Ishikawa (cell line): ENCODE data around the gene ZNF609.

Experiments
- CEBPB ChIP-seq: IDR thresholded peaks from 2 replicates; pipeline ENCODE4 v1.6.1; 2012
- CREB1 ChIP-seq: IDR thresholded peaks from 2 replicates; pipeline ENCODE4 v1.6.1; 2012; ENCODE audit warnings: low read depth
- EGR1 ChIP-seq: IDR thresholded peaks from 2 replicates; pipeline ENCODE4 v1.6.1; 2012
- EP300 ChIP-seq: IDR thresholded peaks from 2 replicates; pipeline ENCODE4 v1.6.1; 2012; ENCODE audit warnings: borderline replicate concordance
- FOXM1 ChIP-seq: IDR thresholded peaks from 2 replicates; pipeline ENCODE4 v1.6.1; 2012; ENCODE audit warnings: low read depth, borderline replicate concordance
- NFIC ChIP-seq: IDR thresholded peaks from 2 replicates; pipeline ENCODE4 v1.6.1; 2012
- RAD21 ChIP-seq: IDR thresholded peaks from 2 replicates; pipeline ENCODE4 v1.6.1; 2012; ENCODE audit warnings: low read depth
- TAF1 ChIP-seq: IDR thresholded peaks from 2 replicates; pipeline ENCODE4 v1.6.1; 2012; ENCODE audit warnings: low read depth, mild to moderate bottlenecking
- TCF12 ChIP-seq: IDR thresholded peaks from 2 replicates; pipeline ENCODE4 v1.6.1; 2012; ENCODE audit warnings: low read depth
- TEAD4 ChIP-seq: IDR thresholded peaks from 2 replicates; pipeline ENCODE4 v1.6.1; 2012
- YY1 ChIP-seq: IDR thresholded peaks from 2 replicates; pipeline ENCODE4 v1.6.1; 2012; ENCODE audit warnings: low read depth
- ZBTB7A ChIP-seq: IDR thresholded peaks from 2 replicates; pipeline ENCODE4 v1.6.1; 2012; ENCODE audit warnings: low read depth
- TF ChIP-seq, protein P1 (sequence below): IDR thresholded peaks from 2 replicates; pipeline ENCODE4 v1.6.1; 2012
- TF ChIP-seq, protein P2 (sequence below): IDR thresholded peaks from 2 replicates; pipeline ENCODE4 v1.6.1; 2012; ENCODE audit warnings: low read depth, mild to moderate bottlenecking
- TF ChIP-seq, protein P3 (sequence below): IDR thresholded peaks from 2 replicates; pipeline ENCODE4 v1.6.1; 2012

The ZNF609 gene

DNA sequence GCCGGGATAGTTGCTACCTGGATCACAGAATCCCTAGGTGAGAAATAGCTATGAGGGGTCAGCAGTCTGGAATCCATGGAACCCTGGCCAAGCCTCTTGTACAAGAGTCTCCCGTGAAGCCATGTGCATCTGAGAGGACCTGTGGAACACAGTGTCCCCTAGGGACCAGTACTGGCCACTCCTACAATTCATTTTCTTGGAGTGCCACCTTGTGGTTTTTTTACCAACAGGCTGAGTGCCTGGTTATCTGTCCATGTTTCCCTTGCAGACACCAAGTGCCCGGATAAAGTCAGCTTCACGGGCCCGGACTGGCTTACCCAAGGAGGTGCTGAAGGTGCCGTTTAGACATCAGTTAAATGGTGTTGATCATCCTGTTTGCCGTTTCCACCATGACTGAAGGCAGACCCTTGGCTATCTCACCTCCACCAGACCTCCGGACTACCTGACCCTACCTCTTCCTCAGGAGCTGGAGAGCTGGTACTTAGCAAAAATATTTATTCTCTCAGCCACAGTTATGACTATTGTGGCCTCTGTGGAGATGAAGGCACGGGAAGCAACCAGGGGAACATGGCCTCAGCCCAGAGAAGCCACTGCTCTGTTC is 221.1 kb downstream of the ZNF609 start:
- no peak for TF ChIP-seq FOXM1
- peak; percentile 84 for TF ChIP-seq RAD21

DNA sequence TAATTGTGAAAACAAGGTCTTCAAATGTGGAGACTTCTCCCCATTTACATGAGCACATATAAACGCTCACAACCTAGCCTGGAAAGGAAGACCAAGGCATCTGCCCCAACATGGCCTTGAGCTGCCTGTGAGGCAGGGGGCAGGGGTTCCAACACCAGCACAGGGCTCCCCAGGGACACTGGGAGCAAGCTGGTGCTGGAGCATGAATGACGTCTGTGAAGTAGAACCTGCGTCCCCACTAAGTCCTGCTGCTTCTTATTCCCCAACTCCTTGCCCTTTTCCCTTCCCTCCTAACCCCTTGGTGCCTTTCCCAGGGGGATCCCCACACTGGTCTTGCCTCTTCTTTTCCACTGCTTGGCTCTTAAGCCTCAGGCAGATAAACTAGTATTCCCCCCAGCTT is 221.9 kb downstream of the ZNF609 start:
- TF ChIP-seq TCF12 (no peak), FOXM1 (no peak), EP300 (no peak), ZBTB7A (no peak), YY1 (no peak)
- TF ChIP-seq, protein P1, sequence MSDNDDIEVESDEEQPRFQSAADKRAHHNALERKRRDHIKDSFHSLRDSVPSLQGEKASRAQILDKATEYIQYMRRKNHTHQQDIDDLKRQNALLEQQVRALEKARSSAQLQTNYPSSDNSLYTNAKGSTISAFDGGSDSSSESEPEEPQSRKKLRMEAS = no peak

DNA sequence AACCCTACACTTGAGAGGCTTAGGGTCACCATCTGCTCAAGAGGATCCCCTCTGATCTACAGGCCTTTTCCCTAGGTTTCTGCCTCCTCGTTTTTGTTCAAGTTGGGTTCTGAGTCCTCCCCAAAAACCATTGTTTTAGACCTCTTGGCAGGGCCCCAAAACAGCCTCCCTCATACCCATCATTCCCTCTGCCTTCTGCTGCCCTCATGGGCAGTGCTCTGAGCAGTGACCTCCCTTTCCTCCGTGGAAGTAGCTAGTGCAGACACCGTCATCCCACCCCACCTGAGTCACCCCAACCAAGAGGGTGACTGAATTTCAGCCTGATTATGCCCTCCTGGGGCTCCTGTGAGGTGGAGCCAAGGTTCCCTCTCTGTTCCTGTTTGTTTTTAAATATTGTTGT is 223.0 kb downstream of the ZNF609 start:
- no peak for TF ChIP-seq EP300
- TF ChIP-seq, protein P2, sequence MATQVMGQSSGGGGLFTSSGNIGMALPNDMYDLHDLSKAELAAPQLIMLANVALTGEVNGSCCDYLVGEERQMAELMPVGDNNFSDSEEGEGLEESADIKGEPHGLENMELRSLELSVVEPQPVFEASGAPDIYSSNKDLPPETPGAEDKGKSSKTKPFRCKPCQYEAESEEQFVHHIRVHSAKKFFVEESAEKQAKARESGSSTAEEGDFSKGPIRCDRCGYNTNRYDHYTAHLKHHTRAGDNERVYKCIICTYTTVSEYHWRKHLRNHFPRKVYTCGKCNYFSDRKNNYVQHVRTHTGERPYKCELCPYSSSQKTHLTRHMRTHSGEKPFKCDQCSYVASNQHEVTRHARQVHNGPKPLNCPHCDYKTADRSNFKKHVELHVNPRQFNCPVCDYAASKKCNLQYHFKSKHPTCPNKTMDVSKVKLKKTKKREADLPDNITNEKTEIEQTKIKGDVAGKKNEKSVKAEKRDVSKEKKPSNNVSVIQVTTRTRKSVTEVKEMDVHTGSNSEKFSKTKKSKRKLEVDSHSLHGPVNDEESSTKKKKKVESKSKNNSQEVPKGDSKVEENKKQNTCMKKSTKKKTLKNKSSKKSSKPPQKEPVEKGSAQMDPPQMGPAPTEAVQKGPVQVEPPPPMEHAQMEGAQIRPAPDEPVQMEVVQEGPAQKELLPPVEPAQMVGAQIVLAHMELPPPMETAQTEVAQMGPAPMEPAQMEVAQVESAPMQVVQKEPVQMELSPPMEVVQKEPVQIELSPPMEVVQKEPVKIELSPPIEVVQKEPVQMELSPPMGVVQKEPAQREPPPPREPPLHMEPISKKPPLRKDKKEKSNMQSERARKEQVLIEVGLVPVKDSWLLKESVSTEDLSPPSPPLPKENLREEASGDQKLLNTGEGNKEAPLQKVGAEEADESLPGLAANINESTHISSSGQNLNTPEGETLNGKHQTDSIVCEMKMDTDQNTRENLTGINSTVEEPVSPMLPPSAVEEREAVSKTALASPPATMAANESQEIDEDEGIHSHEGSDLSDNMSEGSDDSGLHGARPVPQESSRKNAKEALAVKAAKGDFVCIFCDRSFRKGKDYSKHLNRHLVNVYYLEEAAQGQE = no peak
- no peak for TF ChIP-seq CEBPB
- TF ChIP-seq TEAD4 = no peak
- no peak for TF ChIP-seq CREB1
- no peak for TF ChIP-seq NFIC
- TF ChIP-seq EGR1 = no peak
- TF ChIP-seq, protein P1 = no peak
- no peak for TF ChIP-seq ZBTB7A
- no peak for TF ChIP-seq FOXM1
- TF ChIP-seq TAF1 = no peak
- TF ChIP-seq, protein P3, sequence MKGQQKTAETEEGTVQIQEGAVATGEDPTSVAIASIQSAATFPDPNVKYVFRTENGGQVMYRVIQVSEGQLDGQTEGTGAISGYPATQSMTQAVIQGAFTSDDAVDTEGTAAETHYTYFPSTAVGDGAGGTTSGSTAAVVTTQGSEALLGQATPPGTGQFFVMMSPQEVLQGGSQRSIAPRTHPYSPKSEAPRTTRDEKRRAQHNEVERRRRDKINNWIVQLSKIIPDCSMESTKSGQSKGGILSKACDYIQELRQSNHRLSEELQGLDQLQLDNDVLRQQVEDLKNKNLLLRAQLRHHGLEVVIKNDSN = no peak
- no peak for TF ChIP-seq TCF12
- no peak for TF ChIP-seq YY1
- no peak for TF ChIP-seq RAD21

DNA sequence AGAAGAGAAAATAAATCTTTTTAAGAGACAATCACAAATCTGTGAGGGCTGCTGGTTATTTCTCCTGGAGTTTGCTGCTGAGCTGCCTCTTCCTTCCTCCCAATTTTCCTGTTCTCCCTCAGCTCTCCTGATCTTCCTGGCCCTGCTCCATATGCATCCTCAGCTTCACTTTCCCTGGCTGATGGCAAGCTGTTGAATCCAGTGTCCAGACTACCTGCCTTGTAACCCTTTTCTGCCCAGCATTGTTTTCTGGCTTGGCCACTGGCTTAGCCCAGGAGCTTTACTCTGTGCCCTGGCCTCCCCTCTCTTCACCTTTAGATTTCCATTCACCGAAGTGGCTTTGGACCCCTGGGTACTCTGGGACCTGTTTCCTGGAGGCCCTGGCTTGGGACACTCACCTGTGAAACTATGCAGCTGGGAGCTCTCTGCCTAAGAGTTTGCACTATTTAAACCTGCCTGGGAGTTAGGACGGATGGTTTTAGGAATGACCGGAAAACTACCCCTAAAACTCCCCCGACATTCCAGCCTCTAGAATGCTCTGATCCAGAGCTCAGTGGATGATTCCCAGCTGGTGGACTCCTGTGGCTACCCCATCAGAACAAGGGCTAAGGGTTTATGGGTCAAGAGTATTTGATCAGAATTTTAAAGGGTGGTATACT is 225.0 kb downstream of the ZNF609 start:
- TF ChIP-seq YY1 = no peak
- no peak for TF ChIP-seq TAF1
- TF ChIP-seq, protein P2 = no peak
- no peak for TF ChIP-seq RAD21
- no peak for TF ChIP-seq TEAD4
- no peak for TF ChIP-seq CEBPB
- TF ChIP-seq EP300 = no peak
- no peak for TF ChIP-seq EGR1
- TF ChIP-seq ZBTB7A = no peak
- TF ChIP-seq, protein P3 = no peak
- no peak for TF ChIP-seq FOXM1
- no peak for TF ChIP-seq CREB1
- TF ChIP-seq, protein P1 = no peak
- TF ChIP-seq TCF12 = no peak
- no peak for TF ChIP-seq NFIC

DNA sequence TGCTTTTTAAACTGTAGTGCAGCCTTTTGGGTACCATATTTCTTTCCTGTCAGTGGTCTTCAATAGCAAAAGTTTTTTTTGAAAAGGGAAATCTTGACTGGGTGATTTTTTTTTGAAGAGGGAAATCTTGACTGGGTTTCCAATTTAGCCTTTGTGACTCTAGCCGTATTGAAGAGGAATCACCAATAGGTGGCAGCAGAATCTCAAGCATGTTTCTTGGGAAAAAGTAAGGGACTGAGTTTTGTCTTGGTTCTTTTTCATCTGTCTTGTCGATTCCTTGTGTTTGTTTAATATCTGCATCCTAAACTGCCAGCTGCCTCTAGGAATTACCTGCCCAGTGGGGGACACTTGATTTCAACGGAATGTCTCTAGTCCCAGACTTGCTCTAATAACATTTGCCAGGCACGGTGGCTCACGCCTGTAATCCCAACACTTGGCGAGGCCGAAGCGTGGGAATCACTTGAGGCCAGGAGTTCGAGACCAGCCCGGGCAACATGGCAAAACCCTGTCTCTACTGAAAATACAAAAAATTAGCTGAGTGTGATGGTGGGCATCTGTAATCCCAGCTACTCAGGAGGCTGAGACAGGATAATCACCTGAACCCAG is 225.9 kb downstream of the ZNF609 start:
- TF ChIP-seq, protein P3 = no peak
- TF ChIP-seq EGR1 = no peak
- peak; percentile 63 for TF ChIP-seq RAD21

DNA sequence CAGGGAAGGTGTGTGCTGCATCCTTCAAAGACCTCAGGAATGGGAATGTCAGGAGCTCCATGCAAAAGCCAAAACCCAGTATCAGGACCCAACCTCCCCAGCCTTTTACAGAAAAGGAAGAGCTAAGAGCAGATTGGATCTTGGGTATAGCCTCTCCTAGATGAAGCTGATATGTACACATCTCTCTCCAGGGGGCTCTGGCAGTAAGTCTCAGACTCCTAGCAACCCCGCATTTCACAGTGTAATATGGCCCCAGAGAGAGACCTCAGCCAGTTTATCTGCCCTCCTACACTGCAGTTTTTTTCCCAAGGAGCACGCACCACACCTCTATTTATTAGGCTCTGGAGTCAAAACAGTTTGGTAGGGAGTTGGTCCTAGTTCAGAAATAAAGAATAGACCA is 226.8 kb downstream of the ZNF609 start:
- no peak for TF ChIP-seq FOXM1
- no peak for TF ChIP-seq TAF1
- no peak for TF ChIP-seq EGR1
- TF ChIP-seq ZBTB7A = no peak
- TF ChIP-seq RAD21 = no peak
- no peak for TF ChIP-seq TEAD4
- no peak for TF ChIP-seq YY1
- no peak for TF ChIP-seq CREB1
- TF ChIP-seq, protein P3 = no peak
